H1 (cell line): ENCODE data around the gene TNNI3.

ENCODE experiments used
- CTCF ChIP-seq, 3 experiments: IDR thresholded peaks; 1 replicate in 2 of 3; 2 replicates in 1 of 3; pipeline versions ENCODE4 v1.5.1 to v1.6.1; 2011; ENCODE audit warnings: low read length in 3 of 3, mild to moderate bottlenecking in 3 of 3, inconsistent platforms in 2 of 3, low read depth in 1 of 3, moderate library complexity in 1 of 3; ENCODE audit not compliant: insufficient read depth in 1 of 3; ENCODE audit errors: control extremely low read depth in 1 of 3
- EP300 ChIP-seq, 2 experiments: IDR thresholded peaks; 1 replicate in 1 of 2; 2 replicates in 1 of 2; pipeline ENCODE4 v1.6.1; 2011 to 2012; ENCODE audit warnings: low read depth in 2 of 2, low read length in 2 of 2, mild to moderate bottlenecking in 2 of 2, borderline replicate concordance in 1 of 2, inconsistent platforms in 1 of 2, moderate library complexity in 1 of 2
- EZH2 ChIP-seq: fragments of 200-600 bp; sonication (generic); IDR thresholded peaks from 2 replicates; pipeline ENCODE4 v1.7.1; 2012; ENCODE audit warnings: low read depth, mild to moderate bottlenecking, moderate library complexity, low read length, inconsistent platforms; ENCODE audit not compliant: severe bottlenecking
- JUN ChIP-seq: IDR thresholded peaks from 2 replicates; pipeline ENCODE4 v1.6.1; 2011; ENCODE audit warnings: low read depth, mild to moderate bottlenecking, improper control_type of control experiment, low read length
- KDM4A ChIP-seq: IDR thresholded peaks from one replicate; pipeline ENCODE4 v1.7.1; 2012; ENCODE audit warnings: low read depth, mild to moderate bottlenecking, moderate library complexity, low read length, inconsistent platforms; ENCODE audit not compliant: severe bottlenecking
- POLR2A ChIP-seq, 2 experiments: IDR thresholded peaks; 1 replicate in 1 of 2; 2 replicates in 1 of 2; pipeline ENCODE4 v1.6.1; 2011; ENCODE audit warnings: low read depth in 2 of 2, low read length in 2 of 2, mild to moderate bottlenecking in 2 of 2; ENCODE audit errors: control extremely low read depth in 1 of 2
- SP4 ChIP-seq: IDR thresholded peaks from 2 replicates; pipeline ENCODE4 v1.6.1; 2012; ENCODE audit warnings: low read length, inconsistent platforms
- SUZ12 ChIP-seq: fragments of 200-600 bp; sonication (generic); IDR thresholded peaks from 2 replicates; pipeline ENCODE4 v1.6.1; 2012; ENCODE audit warnings: mild to moderate bottlenecking, inconsistent platforms, low read length, moderate library complexity, mixed read lengths
- USF2 ChIP-seq: IDR thresholded peaks from 2 replicates; pipeline ENCODE4 v1.6.1; 2011; ENCODE audit warnings: low read length, improper control_type of control experiment
- YY1 ChIP-seq: IDR thresholded peaks from 2 replicates; pipeline ENCODE4 v1.6.1; 2011; ENCODE audit warnings: low read depth, mild to moderate bottlenecking, low read length

- TF ChIP-seq USF2 (no peak), CTCF (IDR thresholded peaks at IDR 0.05; ENCODE audit: control extremely low read depth in 1 of 3, insufficient read depth in 1 of 3, low read depth in 1 of 3, low read length in 3 of 3) (no peak), YY1 (no peak), EP300 (IDR thresholded peaks at IDR 0.05; ENCODE audit: borderline replicate concordance in 1 of 2, low read depth in 2 of 2, low read length in 2 of 2) (no peak), EZH2 (no peak), POLR2A (IDR thresholded peaks at IDR 0.05; ENCODE audit: control extremely low read depth in 1 of 2, low read depth in 2 of 2, low read length in 2 of 2) (no peak), SUZ12 (no peak), KDM4A (no peak), SP4 (no peak), JUN (no peak)
Measured at GRCh38 chr19:55116859-55117662, 40.5 kb downstream of the TNNI3 start, which contains the start of gene PPP1R12C.
